BJ (cell line): ENCODE measurements around the gene CA12. TPM values are rescaled to one million over a fixed set of nuclear protein-coding genes. Genes with fewer than 3 reads are reported as not detected.
"Not testable (repeated sequence)": the region's sequence is repeated elsewhere in the genome, so short reads cannot be mapped to it uniquely, and the experiment has no call there.

ENCODE experiments used
- CTCF ChIA-PET: fragments of 350-600 bp; formaldehyde crosslinking; extraction: SDS; loops from one replicate; lab custom pipeline; 2021; ENCODE audit warnings: antibody characterized with exemption, inconsistent platforms; lab: Yijun Ruan, JAX
- POLR2A ChIA-PET: fragments of 300-600 bp; sonication (Branson Sonifier 250); formaldehyde crosslinking; extraction: SDS; loops from one replicate; lab custom pipeline; 2021; ENCODE audit warnings: antibody characterized with exemption; lab: Charles Lee
- DNase-seq: peaks from one replicate; pipeline ENCODE4 v3.0.0-alpha.2; 2011; ENCODE audit warnings: low read depth
- H3K27me3 ChIP-seq: 2 replicates; pipeline ENCODE4 v1.6.0; 2011; ENCODE audit warnings: low read length; ENCODE audit not compliant: control insufficient read depth, insufficient read depth
- H3K36me3 ChIP-seq: 2 replicates; pipeline ENCODE4 v1.5.1; 2011; ENCODE audit warnings: low read length; ENCODE audit not compliant: control insufficient read depth, insufficient read depth
- H3K4me3 ChIP-seq: 2 replicates; pipeline ENCODE4 v1.5.1; 2011; ENCODE audit warnings: low read depth, mild to moderate bottlenecking, control low read depth, low read length
- polyA plus RNA-seq: library from polyadenylated mRNA; depleted of rRNA; stranded (reverse); fragments of >200 nt; gene quantifications from 2 replicates; pipeline ENCODE4 v1.2.3, GENCODE V29; 2011
- TF ChIP-seq, protein P1 (sequence below): IDR thresholded peaks from 2 replicates; pipeline ENCODE4 v1.5.1; 2011; ENCODE audit warnings: low read depth, mild to moderate bottlenecking, control low read depth, inconsistent platforms, low read length, moderate library complexity; ENCODE audit not compliant: insufficient read depth

Gene CA12
- polyA plus RNA-seq, 1 experiment: 16.9 TPM

DNA sequence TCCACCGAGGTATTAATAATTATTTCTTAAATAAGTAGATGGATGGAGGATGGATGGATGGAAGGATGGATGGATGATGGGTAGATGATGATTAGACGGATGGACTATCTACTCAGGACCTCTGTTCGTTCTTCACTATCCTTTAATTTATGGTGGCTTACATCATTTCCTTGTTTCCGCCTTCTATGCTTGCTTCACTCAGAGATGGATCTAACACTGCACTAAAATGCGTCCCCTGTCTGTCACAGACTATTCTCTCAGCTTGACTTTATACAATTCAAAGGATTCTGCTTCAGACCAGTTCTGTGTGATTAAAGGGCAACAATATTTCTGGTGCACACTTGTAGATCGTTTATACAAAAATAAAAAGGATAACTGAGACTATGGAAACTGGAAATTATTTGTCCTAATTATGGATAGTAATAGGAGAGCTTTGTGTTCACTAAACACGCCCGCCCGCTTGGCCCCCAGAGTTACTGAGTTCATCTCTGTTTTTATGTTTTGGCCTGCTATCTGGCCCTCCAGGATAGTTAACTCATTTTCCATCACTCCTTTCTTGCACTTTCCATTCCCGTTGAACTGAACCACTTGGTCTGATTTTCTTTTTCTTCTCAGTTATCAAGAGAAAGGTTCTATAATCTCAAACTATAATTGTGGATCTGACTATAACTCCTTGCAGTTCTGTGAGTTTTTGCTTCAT, 41.4 kb upstream of the CA12 start:
- TF ChIP-seq, protein P1, sequence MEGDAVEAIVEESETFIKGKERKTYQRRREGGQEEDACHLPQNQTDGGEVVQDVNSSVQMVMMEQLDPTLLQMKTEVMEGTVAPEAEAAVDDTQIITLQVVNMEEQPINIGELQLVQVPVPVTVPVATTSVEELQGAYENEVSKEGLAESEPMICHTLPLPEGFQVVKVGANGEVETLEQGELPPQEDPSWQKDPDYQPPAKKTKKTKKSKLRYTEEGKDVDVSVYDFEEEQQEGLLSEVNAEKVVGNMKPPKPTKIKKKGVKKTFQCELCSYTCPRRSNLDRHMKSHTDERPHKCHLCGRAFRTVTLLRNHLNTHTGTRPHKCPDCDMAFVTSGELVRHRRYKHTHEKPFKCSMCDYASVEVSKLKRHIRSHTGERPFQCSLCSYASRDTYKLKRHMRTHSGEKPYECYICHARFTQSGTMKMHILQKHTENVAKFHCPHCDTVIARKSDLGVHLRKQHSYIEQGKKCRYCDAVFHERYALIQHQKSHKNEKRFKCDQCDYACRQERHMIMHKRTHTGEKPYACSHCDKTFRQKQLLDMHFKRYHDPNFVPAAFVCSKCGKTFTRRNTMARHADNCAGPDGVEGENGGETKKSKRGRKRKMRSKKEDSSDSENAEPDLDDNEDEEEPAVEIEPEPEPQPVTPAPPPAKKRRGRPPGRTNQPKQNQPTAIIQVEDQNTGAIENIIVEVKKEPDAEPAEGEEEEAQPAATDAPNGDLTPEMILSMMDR: no peak
- Histone ChIP-seq H3K4me3 (no peak overlapping the region), H3K27me3 (no peaks in the 10 kb centered on the region), H3K36me3 (no peaks in the 10 kb centered on the region)
- ChIA-PET CTCF (no interaction called here), POLR2A (no interaction called here)
- DNase-seq: no peak

DNA sequence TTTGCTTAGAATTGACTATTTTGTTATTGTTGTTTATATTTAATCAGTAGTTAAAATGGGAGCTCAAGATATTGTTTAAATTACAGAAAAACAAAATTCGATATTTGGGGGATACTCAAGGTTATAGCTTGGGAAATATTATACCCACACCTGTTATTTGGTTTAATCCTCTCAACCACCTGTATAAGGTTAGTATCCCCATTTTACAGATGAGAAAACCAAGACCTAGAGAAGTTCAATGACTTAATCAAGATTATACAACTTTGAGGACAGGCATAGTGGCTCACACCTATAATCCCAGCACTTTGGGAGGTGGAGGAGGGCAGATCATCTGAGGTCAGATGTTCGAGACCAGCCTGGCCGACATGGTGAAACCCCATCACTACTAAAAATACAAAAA, 39.8 kb upstream of the CA12 start:
- H3K36me3 ChIP-seq: no peaks in the 10 kb centered on the region
- H3K27me3 ChIP-seq: no peaks in the 10 kb centered on the region
- TF ChIP-seq, protein P1: no peak
- no peak for DNase-seq
- CTCF ChIA-PET: interaction anchor here (1.3 to 1.8 kb wide), 2 partner anchors 12 to 19 kb away, joined by 4 to 6 read pairs; no protein-coding TSS in a partner anchor
- no peak overlapping the region for H3K4me3 ChIP-seq
- POLR2A ChIA-PET: no interaction called here

DNA sequence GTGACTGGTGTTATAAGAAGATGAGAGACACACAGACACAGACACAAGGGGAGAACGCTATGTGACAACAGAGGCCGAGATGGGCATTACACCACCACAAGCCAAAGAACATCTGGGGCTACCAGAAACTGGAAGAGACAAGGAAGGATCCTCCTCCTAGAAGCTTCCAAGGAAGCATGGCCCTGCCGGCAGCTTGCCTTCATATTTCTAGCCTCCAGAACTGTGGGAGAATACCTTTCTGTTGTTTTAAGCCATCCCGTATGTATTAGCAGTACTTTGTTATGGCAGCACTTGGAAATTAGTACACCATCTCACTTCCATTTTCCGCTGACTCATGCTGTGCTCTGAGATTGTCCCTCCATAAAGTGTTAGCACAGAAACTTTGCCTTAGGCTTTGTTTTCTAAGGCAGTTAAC, 38.7 kb upstream of the CA12 start:
- TF ChIP-seq, protein P1: no peak; the same call in 1 of the 2 replicates
- Histone ChIP-seq H3K4me3 (no peak overlapping the region), H3K27me3 (no peaks in the 10 kb centered on the region), H3K36me3 (no peaks in the 10 kb centered on the region)
- CTCF ChIA-PET: interaction anchor here (1.2 to 1.8 kb wide), 2 partner anchors 18 to 187 kb away, joined by 3 to 6 read pairs; no protein-coding TSS in a partner anchor
- no peak for DNase-seq
- POLR2A ChIA-PET: no interaction called here

DNA sequence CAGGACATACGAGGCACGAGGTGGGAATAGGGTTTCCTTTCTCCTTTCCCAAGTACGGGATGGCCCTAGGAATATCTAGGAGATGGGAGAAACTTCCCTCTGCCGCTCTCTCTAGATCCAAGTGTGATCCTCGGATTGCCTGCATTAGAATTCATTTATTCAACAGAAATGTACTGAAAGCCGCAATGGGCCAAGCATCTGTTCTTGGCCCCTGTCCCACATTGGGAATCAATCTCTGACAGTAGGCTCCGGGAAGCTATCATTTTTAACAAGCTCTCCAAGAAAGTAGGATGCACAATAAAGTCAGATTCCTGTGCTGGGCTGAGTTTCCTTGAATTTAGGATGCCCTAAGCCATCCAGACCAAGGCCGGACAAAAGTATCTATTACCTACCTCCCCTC, 37.2 kb upstream of the CA12 start:
- CTCF ChIA-PET: no interaction called here
- TF ChIP-seq, protein P1: no peak

DNA sequence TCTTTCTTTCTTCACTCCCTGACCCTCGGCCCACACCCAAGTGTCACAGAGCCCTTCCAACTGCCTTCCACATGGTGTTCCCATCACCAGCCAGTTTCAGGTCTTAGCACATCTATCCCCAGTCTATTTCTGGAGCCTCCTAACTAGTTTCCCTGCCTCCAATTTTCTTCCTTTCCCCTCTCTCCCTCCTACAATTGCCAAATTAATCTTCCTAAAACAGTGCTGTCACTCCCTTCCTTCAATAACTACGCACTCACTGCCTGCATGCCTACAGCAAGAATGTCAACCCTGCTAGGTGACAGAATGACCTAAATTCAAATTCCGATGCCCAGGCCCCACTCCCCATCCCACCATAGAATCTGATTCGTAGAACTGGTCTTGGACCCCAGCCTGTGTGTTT, 36.1 kb upstream of the CA12 start:
- Histone ChIP-seq H3K27me3 (no peaks in the 10 kb centered on the region), H3K36me3 (no peaks in the 10 kb centered on the region), H3K4me3 (no peak overlapping the region)
- ChIA-PET CTCF (no interaction called here), POLR2A (no interaction called here)
- no peak for DNase-seq
- TF ChIP-seq, protein P1: no peak

More for the DNA sequence above, 37.2 kb upstream of the CA12 start:
- Histone ChIP-seq H3K36me3 (no peaks in the 10 kb centered on the region), H3K27me3 (no peaks in the 10 kb centered on the region), H3K4me3 (no peak overlapping the region)
- POLR2A ChIA-PET: no interaction called here
- DNase-seq: no peak

DNA sequence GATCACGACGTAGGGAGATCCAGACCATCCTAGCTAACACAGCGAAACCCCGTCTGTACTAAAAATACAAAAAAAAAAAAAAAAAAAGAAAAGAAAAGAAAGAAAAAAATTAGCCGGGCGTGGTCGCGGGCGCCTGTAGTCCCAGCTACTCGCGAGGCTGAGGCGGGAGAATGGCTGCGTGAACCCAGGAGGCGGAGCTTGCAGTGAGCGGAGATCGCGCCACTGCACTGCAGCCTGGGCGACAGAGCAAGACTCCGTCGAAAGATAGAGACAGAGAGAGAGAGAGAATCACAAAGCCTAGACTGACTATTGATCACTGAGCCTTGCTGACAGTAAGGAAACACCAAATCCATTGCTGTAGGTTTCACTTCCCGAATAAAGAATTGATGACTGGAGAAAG, 35.6 kb upstream of the CA12 start:
- DNase-seq, H3K4me3 ChIP-seq, H3K27me3 ChIP-seq, H3K36me3 ChIP-seq, POLR2A ChIA-PET, CTCF ChIA-PET: not testable (repeated sequence)
